ENCODE measurements around the gene PIGL. TPM values are rescaled to one million over a fixed set of nuclear protein-coding genes. Genes with fewer than 3 reads are reported as not detected.

Gene PIGL
- total and polyA plus RNA-seq, 9 donors = 10.7 to 18.7 (median 14.9) TPM

DNA sequence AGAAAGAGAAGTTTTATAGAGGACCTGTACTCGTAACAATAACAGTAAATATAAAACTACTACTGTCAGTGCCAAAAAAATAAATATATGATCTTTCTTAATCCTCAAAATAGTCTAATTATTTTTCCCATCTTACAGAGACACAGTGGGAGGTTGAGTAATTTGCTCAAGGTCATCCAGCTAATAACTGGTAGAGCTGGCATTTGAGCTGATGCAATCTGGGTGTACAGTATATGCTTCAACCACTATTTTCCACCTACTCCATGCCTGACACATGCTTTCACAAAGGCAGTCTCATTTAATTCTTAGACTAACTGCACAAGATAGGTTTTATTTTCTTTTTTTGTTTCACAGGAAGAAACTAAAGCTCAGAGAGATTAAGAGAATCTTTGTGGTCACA is 33.6 kb downstream of the PIGL start:
- DNase-seq = no peak
- Histone ChIP-seq H3K27me3 (ENCODE audit: control insufficient read depth, insufficient read depth, low read length) (no peaks in the 10 kb centered on the region), H3K4me3 (ENCODE audit: low read length) (no peak overlapping the region), H3K9me3 (replicated peaks; ENCODE audit: control insufficient read depth, low read depth, low read length) (no peaks in the 10 kb centered on the region), H3K4me1 (ENCODE audit: control insufficient read depth, insufficient read depth, low read length) (peaks cover 4% of the 10 kb centered on the region), H3K36me3 (ENCODE audit: control insufficient read depth, insufficient read depth, low read length) (no peaks in the 10 kb centered on the region), H3K27ac (ENCODE audit: low read length) (no peak overlapping the region)
- WGBS (ENCODE audit: insufficient coverage) = no CpG with 5 or more reads among the region's 1 CpG

- Histone ChIP-seq H3K9me3 (replicated peaks; ENCODE audit: control insufficient read depth, low read depth, low read length) (no peaks in the 10 kb centered on the region), H3K4me1 (ENCODE audit: control insufficient read depth, insufficient read depth, low read length) (peaks cover 5% of the 10 kb centered on the region), H3K27ac (ENCODE audit: low read length) (no peak overlapping the region), H3K27me3 (ENCODE audit: control insufficient read depth, insufficient read depth, low read length) (no peaks in the 10 kb centered on the region), H3K4me3 (ENCODE audit: low read length) (no peak overlapping the region), H3K36me3 (ENCODE audit: control insufficient read depth, insufficient read depth, low read length) (no peaks in the 10 kb centered on the region)
- 97% methylated on average over 4 of the region's 6 CpGs for WGBS (ENCODE audit: insufficient coverage)
- no peak for DNase-seq
These were observed 34.0 kb downstream of the PIGL start for GRCh38 chr17:16251043-16251442.

DNA sequence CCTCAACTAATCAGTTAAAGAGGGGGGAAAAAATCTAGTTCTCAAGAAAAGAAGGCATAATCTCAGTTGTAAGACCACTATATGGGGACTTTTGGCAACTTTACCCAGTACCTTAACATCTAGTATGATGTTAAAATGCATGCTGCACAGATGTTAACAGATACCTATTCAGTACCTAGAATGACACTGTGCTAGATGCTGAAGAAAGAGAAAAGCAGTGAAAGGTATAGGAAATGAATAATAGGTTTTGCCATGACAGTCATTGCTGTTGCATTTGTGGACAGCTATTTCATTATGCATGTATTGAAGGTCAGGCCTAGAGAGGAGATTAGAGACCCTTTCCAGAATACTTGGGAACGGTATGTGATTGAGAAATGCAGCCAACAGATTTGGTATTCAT is 34.5 kb downstream of the PIGL start:
- no peaks in the 10 kb centered on the region for H3K36me3 ChIP-seq (ENCODE audit: control insufficient read depth, insufficient read depth, low read length)
- no peak for DNase-seq
- no peak overlapping the region for H3K4me3 ChIP-seq (ENCODE audit: low read length)
- H3K9me3 ChIP-seq (replicated peaks; ENCODE audit: control insufficient read depth, low read depth, low read length) = no peaks in the 10 kb centered on the region
- peaks cover 5% of the 10 kb centered on the region for H3K4me1 ChIP-seq (ENCODE audit: control insufficient read depth, insufficient read depth, low read length)
- no peaks in the 10 kb centered on the region for H3K27me3 ChIP-seq (ENCODE audit: control insufficient read depth, insufficient read depth, low read length)
- H3K27ac ChIP-seq (ENCODE audit: low read length) = no peak overlapping the region
- no CpG with 5 or more reads among the region's 1 CpG for WGBS (ENCODE audit: insufficient coverage)

GRCh38 chr17:16254773-16255400 is 37.9 kb downstream of the PIGL start:
- DNase-seq = no peak
- 64% methylated on average over 2 of the region's 9 CpGs for WGBS (ENCODE audit: insufficient coverage)
- Histone ChIP-seq H3K36me3 (ENCODE audit: control insufficient read depth, insufficient read depth, low read length) (no peaks in the 10 kb centered on the region), H3K4me3 (ENCODE audit: low read length) (no peak overlapping the region), H3K4me1 (ENCODE audit: control insufficient read depth, insufficient read depth, low read length) (peaks cover 9% of the 10 kb centered on the region), H3K27me3 (ENCODE audit: control insufficient read depth, insufficient read depth, low read length) (no peaks in the 10 kb centered on the region), H3K27ac (ENCODE audit: low read length) (peak overlapping the region; percentile 83), H3K9me3 (replicated peaks; ENCODE audit: control insufficient read depth, low read depth, low read length) (no peaks in the 10 kb centered on the region)

DNA sequence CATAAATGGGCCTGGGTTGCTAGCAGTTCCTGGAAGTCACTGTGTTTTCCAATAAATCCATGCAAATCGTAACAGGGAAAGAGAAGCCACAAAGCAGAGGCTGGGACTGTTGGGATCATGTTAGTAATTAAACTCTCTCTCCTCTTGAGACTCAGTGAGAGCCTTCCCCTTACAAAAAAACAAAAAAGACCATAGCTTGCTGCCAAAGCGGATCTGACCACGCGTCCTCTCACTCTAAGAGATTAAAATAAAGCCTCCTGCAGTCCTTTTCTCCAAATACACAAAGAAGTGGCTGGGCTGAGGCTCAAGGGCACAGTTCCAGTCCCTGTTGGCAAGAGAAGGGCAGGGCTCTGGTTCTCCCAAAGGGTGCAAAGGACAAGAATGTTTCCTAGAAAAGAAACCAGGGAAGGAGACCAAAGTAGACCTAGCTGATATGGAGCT is 38.5 kb downstream of the PIGL start:
- Histone ChIP-seq H3K4me3 (ENCODE audit: low read length) (no peak overlapping the region), H3K27me3 (ENCODE audit: control insufficient read depth, insufficient read depth, low read length) (no peaks in the 10 kb centered on the region), H3K9me3 (replicated peaks; ENCODE audit: control insufficient read depth, low read depth, low read length) (peaks cover 4% of the 10 kb centered on the region), H3K4me1 (ENCODE audit: control insufficient read depth, insufficient read depth, low read length) (peaks cover 14% of the 10 kb centered on the region), H3K36me3 (ENCODE audit: control insufficient read depth, insufficient read depth, low read length) (peaks cover 4% of the 10 kb centered on the region), H3K27ac (ENCODE audit: low read length) (peak overlapping the region; percentile 83)
- peak; percentile 82 for DNase-seq
- WGBS (ENCODE audit: insufficient coverage) = no CpG with 5 or more reads among the region's 4 CpGs

GRCh38 chr17:16258901-16259300 is 41.9 kb downstream of the PIGL start:
- DNase-seq = peak; percentile 88
- Histone ChIP-seq H3K4me1 (ENCODE audit: control insufficient read depth, insufficient read depth, low read length) (peaks cover 14% of the 10 kb centered on the region), H3K9me3 (replicated peaks; ENCODE audit: control insufficient read depth, low read depth, low read length) (peaks cover 4% of the 10 kb centered on the region), H3K27me3 (ENCODE audit: control insufficient read depth, insufficient read depth, low read length) (no peaks in the 10 kb centered on the region), H3K36me3 (ENCODE audit: control insufficient read depth, insufficient read depth, low read length) (peaks cover 4% of the 10 kb centered on the region), H3K27ac (ENCODE audit: low read length) (no peak overlapping the region), H3K4me3 (ENCODE audit: low read length) (no peak overlapping the region)
- WGBS (ENCODE audit: insufficient coverage) = no CpG with 5 or more reads among the region's 1 CpG

GRCh38 chr17:16259926-16260325 is 42.9 kb downstream of the PIGL start:
- H3K27me3 ChIP-seq (ENCODE audit: control insufficient read depth, insufficient read depth, low read length) = no peaks in the 10 kb centered on the region
- H3K36me3 ChIP-seq (ENCODE audit: control insufficient read depth, insufficient read depth, low read length) = peaks cover 4% of the 10 kb centered on the region
- peak; percentile 47 for DNase-seq
- H3K4me3 ChIP-seq (ENCODE audit: low read length) = no peak overlapping the region
- H3K9me3 ChIP-seq (replicated peaks; ENCODE audit: control insufficient read depth, low read depth, low read length) = peaks cover 4% of the 10 kb centered on the region
- peaks cover 14% of the 10 kb centered on the region for H3K4me1 ChIP-seq (ENCODE audit: control insufficient read depth, insufficient read depth, low read length)
- H3K27ac ChIP-seq (ENCODE audit: low read length) = peak overlapping the region; percentile 25
- WGBS (ENCODE audit: insufficient coverage) = 96% methylated on average over 4 of the region's 6 CpGs

GRCh38 chr17:16261049-16261448 is 44.0 kb downstream of the PIGL start:
- Histone ChIP-seq H3K27me3 (ENCODE audit: control insufficient read depth, insufficient read depth, low read length) (no peaks in the 10 kb centered on the region), H3K9me3 (replicated peaks; ENCODE audit: control insufficient read depth, low read depth, low read length) (peaks cover 4% of the 10 kb centered on the region), H3K27ac (ENCODE audit: low read length) (no peak overlapping the region), H3K4me3 (ENCODE audit: low read length) (no peak overlapping the region), H3K4me1 (ENCODE audit: control insufficient read depth, insufficient read depth, low read length) (peaks cover 9% of the 10 kb centered on the region), H3K36me3 (ENCODE audit: control insufficient read depth, insufficient read depth, low read length) (peaks cover 4% of the 10 kb centered on the region)
- DNase-seq = no peak
- WGBS (ENCODE audit: insufficient coverage) = 40% methylated on average over 1 of the region's 3 CpGs

DNA sequence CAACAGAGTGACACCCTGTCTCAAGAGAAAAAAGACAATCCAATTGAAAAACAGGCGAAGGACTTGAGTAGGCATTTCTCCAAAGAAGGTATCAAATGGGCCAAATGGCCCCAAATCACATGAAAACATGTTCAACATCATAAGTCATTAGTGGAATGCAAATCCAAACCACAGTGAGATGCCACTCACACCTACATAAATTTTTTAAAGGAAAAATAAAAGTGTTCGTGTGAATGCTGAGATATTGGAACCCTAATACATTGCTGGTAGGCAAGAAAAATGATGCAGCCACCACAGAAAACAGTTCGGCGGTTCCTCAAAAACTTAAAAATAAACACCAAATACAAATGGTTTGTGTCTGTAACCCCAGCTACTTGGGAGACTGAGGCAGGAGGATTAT is 45.2 kb downstream of the PIGL start:
- no CpG with 5 or more reads among the region's 4 CpGs for WGBS (ENCODE audit: insufficient coverage)
- no peak overlapping the region for H3K27ac ChIP-seq (ENCODE audit: low read length)
- H3K9me3 ChIP-seq (replicated peaks; ENCODE audit: control insufficient read depth, low read depth, low read length) = peaks cover 4% of the 10 kb centered on the region
- DNase-seq = no peak
- peaks cover 9% of the 10 kb centered on the region for H3K4me1 ChIP-seq (ENCODE audit: control insufficient read depth, insufficient read depth, low read length)
- peaks cover 4% of the 10 kb centered on the region for H3K36me3 ChIP-seq (ENCODE audit: control insufficient read depth, insufficient read depth, low read length)
- H3K4me3 ChIP-seq (ENCODE audit: low read length) = no peak overlapping the region
- no peaks in the 10 kb centered on the region for H3K27me3 ChIP-seq (ENCODE audit: control insufficient read depth, insufficient read depth, low read length)

DNA sequence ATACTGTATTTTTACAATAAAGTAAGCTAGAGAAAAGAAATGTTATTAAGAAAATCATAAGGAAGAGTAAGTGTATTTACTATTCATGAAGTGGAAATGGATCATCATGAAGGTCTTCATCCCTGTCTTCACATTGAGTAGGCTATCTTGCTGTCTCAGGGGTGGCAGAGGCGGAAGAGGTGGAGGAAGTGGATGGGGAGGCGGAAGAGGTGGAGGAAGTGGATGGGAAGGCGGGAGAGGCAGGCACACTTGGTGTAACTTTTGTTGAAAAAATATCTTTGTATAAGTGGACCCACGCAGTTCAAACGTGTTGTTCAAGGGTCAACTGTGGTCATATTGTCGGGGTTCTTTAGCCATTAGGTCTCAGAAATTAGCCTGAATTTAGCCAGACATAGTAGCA is 50.2 kb downstream of the PIGL start:
- no peak overlapping the region for H3K27ac ChIP-seq (ENCODE audit: low read length)

GRCh38 chr17:16269658-16270057 is 52.6 kb downstream of the PIGL start:
- Histone ChIP-seq H3K4me1 (ENCODE audit: control insufficient read depth, insufficient read depth, low read length) (no peaks in the 10 kb centered on the region), H3K27me3 (ENCODE audit: control insufficient read depth, insufficient read depth, low read length) (no peaks in the 10 kb centered on the region), H3K4me3 (ENCODE audit: low read length) (no peak overlapping the region), H3K9me3 (replicated peaks; ENCODE audit: control insufficient read depth, low read depth, low read length) (no peaks in the 10 kb centered on the region), H3K36me3 (ENCODE audit: control insufficient read depth, insufficient read depth, low read length) (no peaks in the 10 kb centered on the region), H3K27ac (ENCODE audit: low read length) (no peak overlapping the region)
- WGBS (ENCODE audit: insufficient coverage) = 100% methylated on average over 1 of the region's 2 CpGs
- DNase-seq = peak; percentile 25

More for the DNA sequence above, 50.2 kb downstream of the PIGL start:
- Histone ChIP-seq H3K4me3 (ENCODE audit: low read length) (no peak overlapping the region), H3K9me3 (replicated peaks; ENCODE audit: control insufficient read depth, low read depth, low read length) (no peaks in the 10 kb centered on the region), H3K4me1 (ENCODE audit: control insufficient read depth, insufficient read depth, low read length) (no peaks in the 10 kb centered on the region), H3K36me3 (ENCODE audit: control insufficient read depth, insufficient read depth, low read length) (no peaks in the 10 kb centered on the region), H3K27me3 (ENCODE audit: control insufficient read depth, insufficient read depth, low read length) (no peaks in the 10 kb centered on the region)
- DNase-seq = no peak
- WGBS (ENCODE audit: insufficient coverage) = 88% methylated on average over 6 of the region's 6 CpGs

Measured in muscle of leg (tissue), 11 donors.